WTC11 (cell line): ENCODE measurements around the gene PODN. TPM values are rescaled to one million over a fixed set of nuclear protein-coding genes. Genes with fewer than 3 reads are reported as not detected.

ENCODE experiments used
- ATAC-seq: fragments of 200-7000 bp; cut with Tn5 transposase; 2 replicates; pipeline ENCODE4 v1.10.0; 2021; ENCODE audit warnings: mild to moderate bottlenecking, moderate library complexity
- CTCF ChIA-PET: fragments of 300-600 bp; sonication (Branson Sonifier 250); formaldehyde crosslinking; loops from one replicate; lab custom pipeline; 2021; ENCODE audit warnings: antibody characterized with exemption; lab: Charles Lee
- POLR2A ChIA-PET: fragments of 350-600 bp; sonication (Branson Sonifier 250); formaldehyde crosslinking; loops from one replicate; lab custom pipeline; 2021; ENCODE audit warnings: antibody characterized with exemption; lab: Charles Lee
- DNase-seq: peaks from one replicate; pipeline ENCODE4 v3.0.0; 2021; ENCODE audit warnings: low spot score
- H3K27ac Mint-ChIP-seq: 2 replicates; pipeline ENCODE4 v1.8.0; 2021; ENCODE audit warnings: mixed read lengths
- H3K27me3 Mint-ChIP-seq: 2 replicates; pipeline ENCODE4 v1.8.0; 2021; ENCODE audit warnings: low read depth, mild to moderate bottlenecking, moderate library complexity, mixed read lengths
- H3K36me3 Mint-ChIP-seq: 2 replicates; pipeline ENCODE4 v1.8.0; 2021; ENCODE audit warnings: mixed read lengths
- H3K4me1 Mint-ChIP-seq: 2 replicates; pipeline ENCODE4 v1.8.0; 2022; ENCODE audit warnings: mixed read lengths
- H3K4me3 Mint-ChIP-seq: 2 replicates; pipeline ENCODE4 v1.8.0; 2021; ENCODE audit warnings: mild to moderate bottlenecking, moderate library complexity, mixed read lengths
- H3K9me3 Mint-ChIP-seq: 2 replicates; pipeline ENCODE4 v1.8.0; 2021; ENCODE audit warnings: mixed read lengths
- AR ChIP-seq: fragments of 250-450 bp; sonication (Bioruptor Pico); IDR thresholded peaks from 2 replicates; pipeline ENCODE4 v1.9.0; 2021; ENCODE audit warnings: mild to moderate bottlenecking
- ATF3 ChIP-seq: sonication (generic); formaldehyde crosslinking; conservative IDR thresholded peaks from 2 replicates; pipeline ENCODE4 v1.8.1; 2022; ENCODE audit warnings: mild to moderate bottlenecking, missing genetic modification reagents
- EMX1 ChIP-seq: fragments of 250-450 bp; sonication (Bioruptor Pico); IDR thresholded peaks from 2 replicates; pipeline ENCODE4 v1.8.0; 2021; ENCODE audit warnings: mild to moderate bottlenecking
- ESRRA ChIP-seq: sonication (generic); formaldehyde crosslinking; IDR thresholded peaks from 2 replicates; pipeline ENCODE4 v1.8.1; 2022; ENCODE audit warnings: mild to moderate bottlenecking, missing genetic modification reagents, borderline replicate concordance
- FOXJ3 ChIP-seq: sonication (generic); formaldehyde crosslinking; IDR thresholded peaks from 2 replicates; pipeline ENCODE4 v1.9.0; 2021; ENCODE audit warnings: missing genetic modification reagents, mild to moderate bottlenecking, borderline replicate concordance
- HMGA2 ChIP-seq: fragments of 250-450 bp; sonication (Bioruptor Pico); IDR thresholded peaks from 2 replicates; pipeline ENCODE4 v1.4.0; 2021; ENCODE audit warnings: mild to moderate bottlenecking, moderate library complexity
- IRF1 ChIP-seq: sonication (generic); formaldehyde crosslinking; IDR thresholded peaks from 2 replicates; pipeline ENCODE4 v1.8.0; 2023; ENCODE audit warnings: missing genetic modification reagents
- IRF2 ChIP-seq: sonication (generic); formaldehyde crosslinking; IDR thresholded peaks from 2 replicates; pipeline ENCODE4 v1.8.0; 2022; ENCODE audit warnings: low read depth, missing genetic modification reagents, borderline replicate concordance
- JAZF1 ChIP-seq: fragments of 250-450 bp; sonication (Bioruptor Pico); IDR thresholded peaks from 2 replicates; pipeline ENCODE4 v1.9.0; 2021; ENCODE audit warnings: moderate library complexity, mild to moderate bottlenecking, inconsistent platforms
- MXD4 ChIP-seq: fragments of 250-450 bp; sonication (Bioruptor Pico); IDR thresholded peaks from 2 replicates; pipeline ENCODE4 v1.8.0; 2021; ENCODE audit warnings: mild to moderate bottlenecking, moderate library complexity, borderline replicate concordance
- NFYB ChIP-seq: sonication (generic); formaldehyde crosslinking; conservative IDR thresholded peaks from 2 replicates; pipeline ENCODE4 v1.8.0; 2022; ENCODE audit warnings: low read depth, missing genetic modification reagents
- NR2C2 ChIP-seq: sonication (generic); formaldehyde crosslinking; IDR thresholded peaks from 2 replicates; pipeline ENCODE4 v1.8.0; 2022; ENCODE audit warnings: mild to moderate bottlenecking, missing genetic modification reagents
- PRRX2 ChIP-seq: fragments of 250-450 bp; sonication (Bioruptor Pico); IDR thresholded peaks from 2 replicates; pipeline ENCODE4 v1.8.0; 2021; ENCODE audit warnings: mild to moderate bottlenecking
- RORB ChIP-seq: fragments of 250-450 bp; sonication (Bioruptor Pico); IDR thresholded peaks from 2 replicates; pipeline ENCODE4 v1.9.0; 2021; ENCODE audit warnings: mild to moderate bottlenecking
- SP1 ChIP-seq: sonication (generic); formaldehyde crosslinking; conservative IDR thresholded peaks from 2 replicates; pipeline ENCODE4 v1.8.1; 2022; ENCODE audit warnings: missing genetic modification reagents
- TP53 ChIP-seq: sonication (generic); formaldehyde crosslinking; IDR thresholded peaks from 2 replicates; pipeline ENCODE4 v1.8.1; 2023; ENCODE audit warnings: mild to moderate bottlenecking, missing genetic modification reagents
- ZNF219 ChIP-seq: sonication (generic); formaldehyde crosslinking; IDR thresholded peaks from 2 replicates; pipeline ENCODE4 v1.8.0; 2023; ENCODE audit warnings: missing genetic modification reagents, mild to moderate bottlenecking, borderline replicate concordance
- ZNF317 ChIP-seq: sonication (generic); formaldehyde crosslinking; IDR thresholded peaks from 2 replicates; pipeline ENCODE4 v1.8.1; 2023; ENCODE audit warnings: low read depth, mild to moderate bottlenecking, moderate library complexity, missing genetic modification reagents, borderline replicate concordance
- ZNF671 ChIP-seq: fragments of 250-450 bp; sonication (Bioruptor Pico); IDR thresholded peaks from 2 replicates; pipeline ENCODE4 v1.8.0; 2021; ENCODE audit warnings: mild to moderate bottlenecking
- total RNA-seq: library from RNA; stranded (reverse); gene quantifications from 3 replicates; pipeline ENCODE4 v1.2.3, GENCODE V29; 2021
- TF ChIP-seq, protein P1 (sequence below): fragments of 250-450 bp; sonication (Bioruptor Pico); IDR thresholded peaks from 2 replicates; pipeline ENCODE4 v2.1.2; 2022; ENCODE audit warnings: mild to moderate bottlenecking, moderate library complexity
- TF ChIP-seq, protein P2 (sequence below): sonication (generic); formaldehyde crosslinking; conservative IDR thresholded peaks from 2 replicates; pipeline ENCODE4 v1.8.1; 2023; ENCODE audit warnings: mild to moderate bottlenecking, low read depth, missing genetic modification reagents, moderate library complexity
- TF ChIP-seq, protein P3 (sequence below): sonication (generic); formaldehyde crosslinking; IDR thresholded peaks from 2 replicates; pipeline ENCODE4 v1.8.1; 2022; ENCODE audit warnings: missing genetic modification reagents, borderline replicate concordance
- TF ChIP-seq, protein P4 (sequence below): fragments of 250-450 bp; sonication (Bioruptor Pico); conservative IDR thresholded peaks from 2 replicates; pipeline ENCODE4 v1.9.0; 2021; ENCODE audit warnings: mild to moderate bottlenecking

The PODN gene
- total RNA-seq, 1 experiment from 2014 or later = 0.48 TPM

GRCh38 chr1:53068314-53069099 lies 6.5 kb downstream of the PODN start:
- TF ChIP-seq PRRX2 (no peak), NR2C2 (CRISPR knock-in tag) (no peak), SP1 (CRISPR knock-in tag) (no peak), NFYB (CRISPR knock-in tag) (no peak), AR (CRISPR knock-in tag) (no peak), HMGA2 (no peak), ZNF317 (CRISPR knock-in tag) (no peak), RORB (CRISPR knock-in tag) (no peak), ATF3 (CRISPR knock-in tag) (no peak)
- TF ChIP-seq, protein P1, sequence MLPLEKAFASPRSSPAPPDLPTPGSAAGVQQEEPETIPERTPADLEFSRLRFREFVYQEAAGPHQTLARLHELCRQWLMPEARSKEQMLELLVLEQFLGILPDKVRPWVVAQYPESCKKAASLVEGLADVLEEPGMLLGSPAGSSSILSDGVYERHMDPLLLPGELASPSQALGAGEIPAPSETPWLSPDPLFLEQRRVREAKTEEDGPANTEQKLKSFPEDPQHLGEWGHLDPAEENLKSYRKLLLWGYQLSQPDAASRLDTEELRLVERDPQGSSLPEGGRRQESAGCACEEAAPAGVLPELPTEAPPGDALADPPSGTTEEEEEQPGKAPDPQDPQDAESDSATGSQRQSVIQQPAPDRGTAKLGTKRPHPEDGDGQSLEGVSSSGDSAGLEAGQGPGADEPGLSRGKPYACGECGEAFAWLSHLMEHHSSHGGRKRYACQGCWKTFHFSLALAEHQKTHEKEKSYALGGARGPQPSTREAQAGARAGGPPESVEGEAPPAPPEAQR (CRISPR knock-in tag) = no peak
- TF ChIP-seq, protein P2, sequence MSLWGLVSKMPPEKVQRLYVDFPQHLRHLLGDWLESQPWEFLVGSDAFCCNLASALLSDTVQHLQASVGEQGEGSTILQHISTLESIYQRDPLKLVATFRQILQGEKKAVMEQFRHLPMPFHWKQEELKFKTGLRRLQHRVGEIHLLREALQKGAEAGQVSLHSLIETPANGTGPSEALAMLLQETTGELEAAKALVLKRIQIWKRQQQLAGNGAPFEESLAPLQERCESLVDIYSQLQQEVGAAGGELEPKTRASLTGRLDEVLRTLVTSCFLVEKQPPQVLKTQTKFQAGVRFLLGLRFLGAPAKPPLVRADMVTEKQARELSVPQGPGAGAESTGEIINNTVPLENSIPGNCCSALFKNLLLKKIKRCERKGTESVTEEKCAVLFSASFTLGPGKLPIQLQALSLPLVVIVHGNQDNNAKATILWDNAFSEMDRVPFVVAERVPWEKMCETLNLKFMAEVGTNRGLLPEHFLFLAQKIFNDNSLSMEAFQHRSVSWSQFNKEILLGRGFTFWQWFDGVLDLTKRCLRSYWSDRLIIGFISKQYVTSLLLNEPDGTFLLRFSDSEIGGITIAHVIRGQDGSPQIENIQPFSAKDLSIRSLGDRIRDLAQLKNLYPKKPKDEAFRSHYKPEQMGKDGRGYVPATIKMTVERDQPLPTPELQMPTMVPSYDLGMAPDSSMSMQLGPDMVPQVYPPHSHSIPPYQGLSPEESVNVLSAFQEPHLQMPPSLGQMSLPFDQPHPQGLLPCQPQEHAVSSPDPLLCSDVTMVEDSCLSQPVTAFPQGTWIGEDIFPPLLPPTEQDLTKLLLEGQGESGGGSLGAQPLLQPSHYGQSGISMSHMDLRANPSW (CRISPR knock-in tag) = no peak
- H3K4me1 Mint-ChIP-seq = no peaks in the 10 kb centered on the region
- no peaks in the 10 kb centered on the region for H3K36me3 Mint-ChIP-seq
- CTCF ChIA-PET = interaction anchor here (0.8 to 1.3 kb wide), 4 partner anchors 10 to 117 kb away, joined by 3 to 4 read pairs (median 4); no protein-coding TSS in a partner anchor
- DNase-seq (peak; percentile 4), ATAC-seq (no peak)
- H3K27me3 Mint-ChIP-seq = peaks cover 21% of the 10 kb centered on the region
- H3K9me3 Mint-ChIP-seq = no peaks in the 10 kb centered on the region
- POLR2A ChIA-PET = no interaction called here
- no peak overlapping the region for H3K27ac Mint-ChIP-seq
- H3K4me3 Mint-ChIP-seq = no peak overlapping the region

DNA sequence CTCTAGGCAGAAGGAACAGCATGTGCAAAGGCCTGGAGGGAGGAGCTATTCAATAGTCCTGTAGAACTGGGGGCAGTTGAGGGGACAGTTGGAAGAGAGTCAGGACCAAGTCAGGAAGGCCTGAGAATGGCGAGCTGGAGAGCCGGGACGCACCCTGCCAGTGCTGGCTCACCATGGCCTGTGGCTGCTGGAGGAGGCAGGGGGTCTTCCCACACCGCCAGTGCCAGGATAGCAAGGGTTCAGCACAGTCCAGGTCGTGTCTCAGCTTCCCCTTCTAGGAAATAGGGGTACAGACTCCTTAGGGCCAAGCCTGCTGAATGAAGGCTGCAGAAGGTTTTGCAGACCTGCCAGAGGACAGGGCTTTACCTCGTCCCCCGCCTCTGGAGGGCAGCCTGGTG lies 7.3 kb downstream of the PODN start:
- DNase-seq = no peak
- H3K36me3 Mint-ChIP-seq = no peaks in the 10 kb centered on the region
- POLR2A ChIA-PET = no interaction called here
- peaks cover 14% of the 10 kb centered on the region for H3K27me3 Mint-ChIP-seq
- no peaks in the 10 kb centered on the region for H3K4me1 Mint-ChIP-seq
- no peak overlapping the region for H3K4me3 Mint-ChIP-seq
- CTCF ChIA-PET = interaction anchor here (0.8 to 1.2 kb wide), 3 partner anchors 9 to 117 kb away, joined by 3 to 4 read pairs (median 3); no protein-coding TSS in a partner anchor
- no peak for ATAC-seq
- H3K27ac Mint-ChIP-seq = no peak overlapping the region
- H3K9me3 Mint-ChIP-seq = no peaks in the 10 kb centered on the region
- TF ChIP-seq FOXJ3 (CRISPR knock-in tag) = no peak
- TF ChIP-seq ESRRA = no peak
- TF ChIP-seq, protein P3, sequence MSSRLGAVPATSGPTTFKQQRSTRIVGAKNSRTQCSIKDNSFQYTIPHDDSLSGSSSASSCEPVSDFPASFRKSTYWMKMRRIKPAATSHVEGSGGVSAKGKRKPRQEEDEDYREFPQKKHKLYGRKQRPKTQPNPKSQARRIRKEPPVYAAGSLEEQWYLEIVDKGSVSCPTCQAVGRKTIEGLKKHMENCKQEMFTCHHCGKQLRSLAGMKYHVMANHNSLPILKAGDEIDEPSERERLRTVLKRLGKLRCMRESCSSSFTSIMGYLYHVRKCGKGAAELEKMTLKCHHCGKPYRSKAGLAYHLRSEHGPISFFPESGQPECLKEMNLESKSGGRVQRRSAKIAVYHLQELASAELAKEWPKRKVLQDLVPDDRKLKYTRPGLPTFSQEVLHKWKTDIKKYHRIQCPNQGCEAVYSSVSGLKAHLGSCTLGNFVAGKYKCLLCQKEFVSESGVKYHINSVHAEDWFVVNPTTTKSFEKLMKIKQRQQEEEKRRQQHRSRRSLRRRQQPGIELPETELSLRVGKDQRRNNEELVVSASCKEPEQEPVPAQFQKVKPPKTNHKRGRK (CRISPR knock-in tag) = no peak
- TF ChIP-seq IRF1 (CRISPR knock-in tag) = no peak
- TF ChIP-seq TP53 (CRISPR knock-in tag) = no peak
- TF ChIP-seq MXD4 (CRISPR knock-in tag) = no peak
- TF ChIP-seq, protein P4, sequence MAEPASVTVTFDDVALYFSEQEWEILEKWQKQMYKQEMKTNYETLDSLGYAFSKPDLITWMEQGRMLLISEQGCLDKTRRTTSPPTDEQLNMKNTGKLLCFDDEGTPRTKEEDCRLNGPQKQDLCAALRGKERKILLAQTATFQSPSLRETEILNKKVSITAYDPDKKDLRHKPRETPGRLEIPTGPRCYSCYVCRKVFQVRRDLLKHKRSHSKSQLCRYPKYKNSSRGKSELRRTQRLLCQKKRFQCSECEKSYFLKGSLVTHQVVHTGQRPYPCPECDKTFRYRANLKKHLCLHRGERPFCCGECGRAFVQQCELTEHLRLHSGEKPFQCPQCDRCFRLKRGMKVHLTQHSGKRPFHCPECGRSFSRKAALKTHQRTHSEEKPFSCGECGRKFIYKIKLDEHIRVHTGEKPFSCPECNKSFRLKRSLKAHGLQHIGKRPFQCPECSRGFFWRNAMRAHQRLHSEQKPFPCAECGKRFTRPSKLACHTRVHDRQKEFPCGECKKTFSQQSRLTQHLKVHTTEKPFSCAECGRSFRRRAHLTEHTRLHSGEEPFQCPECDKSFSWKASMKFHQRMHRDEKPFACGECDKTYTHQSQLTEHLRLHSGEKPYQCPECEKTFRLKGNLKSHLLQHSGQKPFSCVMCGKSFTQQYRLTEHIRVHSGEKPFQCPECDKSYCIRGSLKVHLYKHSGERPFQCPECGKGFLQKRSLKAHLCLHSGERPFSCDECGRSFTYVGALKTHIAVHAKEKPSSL = no peak
- TF ChIP-seq ZNF219 = no peak
- no peak for TF ChIP-seq PRRX2
- no peak for TF ChIP-seq EMX1
- no peak for TF ChIP-seq ZNF671
- no peak for TF ChIP-seq JAZF1 (CRISPR knock-in tag)
- TF ChIP-seq IRF2 (CRISPR knock-in tag) = no peak
